GM08714 (cell line): ENCODE results near the gene DHRS3.
A peak's percentile ranks its signal among the peaks of the same experiment; 100 is the strongest.

Experiments
- H3K4me3 ChIP-seq: fragments of 200-500 bp; sonication (Bioruptor generic); 2 replicates; pipeline ENCODE4 v1.5.1; 2014; ENCODE audit warnings: mild to moderate bottlenecking, low read length, inconsistent platforms
- ZNF274 ChIP-seq: IDR thresholded peaks from 2 replicates; pipeline ENCODE4 v1.6.1; 2012; ENCODE audit warnings: mild to moderate bottlenecking, low read depth, low read length

DHRS3 gene

GRCh38 chr1:12627296-12627695 is 9.3 kb upstream of the DHRS3 start:
- no peak for TF ChIP-seq ZNF274
- no peak overlapping the region for H3K4me3 ChIP-seq

- H3K4me3 ChIP-seq: no peak overlapping the region
- TF ChIP-seq ZNF274: no peak
These were observed 8.9 kb upstream of the DHRS3 start for GRCh38 chr1:12626888-12627287.

- no peak for TF ChIP-seq ZNF274
- H3K4me3 ChIP-seq: no peak overlapping the region
These were observed 7.3 kb upstream of the DHRS3 start for GRCh38 chr1:12625276-12625675.

- H3K4me3 ChIP-seq: no peak overlapping the region
- no peak for TF ChIP-seq ZNF274
These were observed 4.5 kb upstream of the DHRS3 start for GRCh38 chr1:12622506-12622905.

- no peak overlapping the region for H3K4me3 ChIP-seq
- no peak for TF ChIP-seq ZNF274
These were observed 3.6 kb upstream of the DHRS3 start for GRCh38 chr1:12621346-12622335.

GRCh38 chr1:12620931-12621330 is 2.9 kb upstream of the DHRS3 start:
- no peak for TF ChIP-seq ZNF274
- no peak overlapping the region for H3K4me3 ChIP-seq

GRCh38 chr1:12620488-12620865 is 2.5 kb upstream of the DHRS3 start:
- no peak for TF ChIP-seq ZNF274
- H3K4me3 ChIP-seq: no peak overlapping the region

GRCh38 chr1:12619792-12620487 is 1.9 kb upstream of the DHRS3 start:
- TF ChIP-seq ZNF274: no peak
- no peak overlapping the region for H3K4me3 ChIP-seq

GRCh38 chr1:12618965-12619791 is 1.2 kb upstream of the DHRS3 start:
- TF ChIP-seq ZNF274: no peak

GRCh38 chr1:12618661-12618964 is 603 bp upstream of the DHRS3 start:
- H3K4me3 ChIP-seq: peak overlapping the region; percentile 39; the same call in 1 of the 2 replicates
- TF ChIP-seq ZNF274: no peak

More at GRCh38 chr1:12618965-12619791, 1.2 kb upstream of the DHRS3 start:
- peak overlapping the region; percentile 39; the same call in 1 of the 2 replicates for H3K4me3 ChIP-seq

GRCh38 chr1:12617511-12617900 is 504 bp downstream of the DHRS3 start:
- peak overlapping the region; percentile 39 for H3K4me3 ChIP-seq
- TF ChIP-seq ZNF274: no peak

GRCh38 chr1:12616709-12617373 is 1.2 kb downstream of the DHRS3 start:
- TF ChIP-seq ZNF274: no peak
- H3K4me3 ChIP-seq: peak overlapping the region; percentile 39

- no peak for TF ChIP-seq ZNF274
These were observed 1.9 kb downstream of the DHRS3 start for GRCh38 chr1:12615865-12616708.

More at GRCh38 chr1:12615865-12616708, 1.9 kb downstream of the DHRS3 start:
- H3K4me3 ChIP-seq: no peak overlapping the region
